Left ventricle myocardium inferior (tissue), 1 donor: Measurements from ENCODE around the gene DHRS1. TPM values are rescaled to one million over a fixed set of nuclear protein-coding genes. Genes with fewer than 3 reads are reported as not detected.

Experiments used
- DNase-seq: peaks from one replicate; pipeline ENCODE4 v3.0.0-alpha.2; 2020
- H3K27ac ChIP-seq: fragments of 200-600 bp; replicated peaks from 2 replicates; pipeline ENCODE4 v1.8.0; 2021
- H3K27me3 ChIP-seq: fragments of 200-600 bp; 2 replicates; pipeline ENCODE4 v1.8.0; 2021; ENCODE audit warnings: low read depth
- H3K36me3 ChIP-seq: fragments of 200-600 bp; 2 replicates; pipeline ENCODE4 v1.8.0; 2021
- H3K4me1 ChIP-seq: fragments of 200-600 bp; 2 replicates; pipeline ENCODE4 v1.8.0; 2021
- H3K4me3 ChIP-seq: fragments of 200-600 bp; 2 replicates; pipeline ENCODE4 v1.8.0; 2021; ENCODE audit warnings: mild to moderate bottlenecking, moderate library complexity
- H3K9me3 ChIP-seq: fragments of 200-600 bp; replicated peaks from 2 replicates; pipeline ENCODE4 v1.8.0; 2021
- intact Hi-C: fragments of 100-400 bp; cut with micrococcal nuclease; formaldehyde crosslinking; loops from one replicate; pipeline ENCODE4 v1.11.0; 2022
- total RNA-seq: library from RNA; stranded (reverse); fragmentation: NEBNext Ultra II Directional; extraction: Animal tissue kit (Norgen Biotek cat#: 25700); gene quantifications from one replicate; pipeline ENCODE4 v1.2.1, GENCODE V29; 2021
- TF ChIP-seq, protein P1 (sequence below): fragments of 200-600 bp; IDR thresholded peaks from 2 replicates; pipeline ENCODE4 v1.8.0; 2021; ENCODE audit warnings: antibody characterized with exemption, mild to moderate bottlenecking, borderline replicate concordance
- donor health status: DM: no; HTN: yes; CAD: no; lungs with severe emphysema.

Gene DHRS1
- total RNA-seq, 1 donor from 2014 or later = 6.9 TPM

DNA sequence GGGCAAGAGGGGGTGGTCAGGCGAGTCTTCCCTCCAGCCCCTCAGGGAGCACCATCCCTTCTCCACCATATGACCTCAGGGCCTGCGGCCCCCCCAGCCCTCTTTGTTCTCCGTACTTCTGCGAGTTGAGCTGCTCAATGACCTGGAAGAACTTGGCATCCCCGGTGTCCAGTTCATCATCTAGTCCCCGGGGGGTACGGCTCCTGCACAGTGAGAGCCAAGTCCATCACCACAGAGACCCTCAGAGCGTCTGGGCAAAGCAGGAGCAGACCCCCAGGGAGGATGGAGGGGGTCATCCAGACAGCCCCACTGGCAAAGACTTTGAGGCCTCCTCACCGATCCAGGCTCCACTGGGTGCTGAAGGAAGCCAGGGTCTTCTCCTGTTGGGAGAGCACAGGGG, 26.4 kb upstream of the DHRS1 start:
- no peaks in the 10 kb centered on the region for H3K9me3 ChIP-seq
- no peak for DNase-seq
- intact Hi-C loops = no loop called here
- no peaks in the 10 kb centered on the region for H3K4me1 ChIP-seq
- no peak overlapping the region for H3K4me3 ChIP-seq
- H3K27me3 ChIP-seq = no peaks in the 10 kb centered on the region
- TF ChIP-seq, protein P1, sequence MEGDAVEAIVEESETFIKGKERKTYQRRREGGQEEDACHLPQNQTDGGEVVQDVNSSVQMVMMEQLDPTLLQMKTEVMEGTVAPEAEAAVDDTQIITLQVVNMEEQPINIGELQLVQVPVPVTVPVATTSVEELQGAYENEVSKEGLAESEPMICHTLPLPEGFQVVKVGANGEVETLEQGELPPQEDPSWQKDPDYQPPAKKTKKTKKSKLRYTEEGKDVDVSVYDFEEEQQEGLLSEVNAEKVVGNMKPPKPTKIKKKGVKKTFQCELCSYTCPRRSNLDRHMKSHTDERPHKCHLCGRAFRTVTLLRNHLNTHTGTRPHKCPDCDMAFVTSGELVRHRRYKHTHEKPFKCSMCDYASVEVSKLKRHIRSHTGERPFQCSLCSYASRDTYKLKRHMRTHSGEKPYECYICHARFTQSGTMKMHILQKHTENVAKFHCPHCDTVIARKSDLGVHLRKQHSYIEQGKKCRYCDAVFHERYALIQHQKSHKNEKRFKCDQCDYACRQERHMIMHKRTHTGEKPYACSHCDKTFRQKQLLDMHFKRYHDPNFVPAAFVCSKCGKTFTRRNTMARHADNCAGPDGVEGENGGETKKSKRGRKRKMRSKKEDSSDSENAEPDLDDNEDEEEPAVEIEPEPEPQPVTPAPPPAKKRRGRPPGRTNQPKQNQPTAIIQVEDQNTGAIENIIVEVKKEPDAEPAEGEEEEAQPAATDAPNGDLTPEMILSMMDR = no peak
- no peak overlapping the region for H3K27ac ChIP-seq
- H3K36me3 ChIP-seq = peaks cover 26% of the 10 kb centered on the region

DNA sequence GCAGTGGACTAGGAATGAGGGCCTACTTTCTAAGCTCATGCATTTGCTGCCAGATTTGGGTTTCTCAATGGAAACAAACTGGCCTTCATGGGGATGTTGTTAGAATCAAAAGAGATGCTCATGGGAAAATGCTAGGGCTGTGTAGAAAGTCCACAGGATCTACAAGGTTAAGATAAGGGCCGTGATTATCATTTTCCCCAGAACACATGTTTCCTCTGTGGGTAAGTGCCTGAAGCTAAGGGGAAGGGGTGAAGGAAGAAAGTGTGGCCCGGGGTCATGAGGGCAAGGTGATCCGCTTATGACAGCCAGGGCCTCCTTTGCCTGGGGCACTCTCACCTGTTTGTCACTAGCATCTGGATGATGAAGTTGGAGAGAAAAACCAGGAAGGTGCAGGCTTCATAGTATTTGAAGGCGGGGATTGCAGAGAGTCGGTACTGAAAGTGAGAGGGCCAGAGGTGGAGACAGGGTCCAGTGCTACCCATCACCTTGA, 25.5 kb upstream of the DHRS1 start:
- peaks cover 3% of the 10 kb centered on the region for H3K27me3 ChIP-seq
- no peak overlapping the region for H3K27ac ChIP-seq
- DNase-seq = no peak
- H3K36me3 ChIP-seq = peaks cover 33% of the 10 kb centered on the region
- TF ChIP-seq, protein P1 = no peak
- no peaks in the 10 kb centered on the region for H3K4me1 ChIP-seq
- intact Hi-C loops = no loop called here
- no peaks in the 10 kb centered on the region for H3K9me3 ChIP-seq
- H3K4me3 ChIP-seq = no peak overlapping the region

DNA sequence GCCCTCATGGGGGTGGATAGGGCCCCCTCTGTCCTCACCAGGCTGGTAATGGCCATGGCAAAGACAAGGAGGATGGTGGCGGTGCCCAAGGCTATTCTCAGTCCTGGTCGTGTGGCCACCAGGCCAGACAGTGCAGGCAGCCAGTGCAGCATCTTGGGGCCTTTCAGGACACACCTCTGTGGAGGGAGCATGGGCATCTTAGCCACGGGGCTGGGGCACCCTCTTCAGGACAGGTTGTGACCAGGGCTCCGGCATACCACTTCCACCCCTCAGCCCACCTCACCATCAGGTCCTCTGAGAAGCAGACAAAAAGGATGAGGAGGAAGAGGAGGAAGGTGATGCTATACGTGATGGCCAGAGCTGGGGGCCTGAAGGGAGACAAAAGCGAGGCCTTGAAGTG, 24.4 kb upstream of the DHRS1 start:
- intact Hi-C loops = no loop called here
- Histone ChIP-seq H3K27me3 (peaks cover 12% of the 10 kb centered on the region), H3K27ac (no peak overlapping the region), H3K9me3 (no peaks in the 10 kb centered on the region), H3K36me3 (peaks cover 38% of the 10 kb centered on the region), H3K4me1 (no peaks in the 10 kb centered on the region), H3K4me3 (no peak overlapping the region)
- TF ChIP-seq, protein P1 = no peak
- no peak for DNase-seq

DNA sequence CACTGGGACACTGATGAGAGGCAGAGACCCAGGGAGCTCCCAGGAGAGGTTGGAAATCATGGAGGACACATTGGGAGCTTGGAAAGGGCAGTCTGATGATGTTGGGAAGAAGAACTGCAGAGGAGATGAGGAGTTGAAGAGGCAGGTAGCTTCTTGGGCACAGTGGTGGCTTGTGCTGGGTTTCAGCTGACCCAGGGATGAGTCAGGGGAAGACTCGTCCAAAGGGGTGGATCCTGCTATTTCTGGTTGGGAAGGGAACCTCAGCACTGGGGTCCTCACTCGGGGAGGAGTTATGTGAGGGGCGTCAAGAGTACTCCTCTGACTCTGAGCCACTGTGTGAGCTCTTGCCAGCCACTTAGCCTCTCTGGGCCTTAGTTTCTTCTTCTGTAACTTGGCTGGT, 23.8 kb upstream of the DHRS1 start:
- no peak overlapping the region for H3K4me3 ChIP-seq
- no peak for DNase-seq
- no peak overlapping the region for H3K27ac ChIP-seq
- peaks cover 19% of the 10 kb centered on the region for H3K27me3 ChIP-seq
- H3K4me1 ChIP-seq = no peaks in the 10 kb centered on the region
- intact Hi-C loops = no loop called here
- no peaks in the 10 kb centered on the region for H3K9me3 ChIP-seq
- TF ChIP-seq, protein P1 = no peak
- peaks cover 38% of the 10 kb centered on the region for H3K36me3 ChIP-seq

GRCh38 chr14:24322672-24323071, 23.1 kb upstream of the DHRS1 start:
- DNase-seq = no peak
- Histone ChIP-seq H3K27ac (no peak overlapping the region), H3K4me1 (no peaks in the 10 kb centered on the region), H3K36me3 (peaks cover 38% of the 10 kb centered on the region), H3K9me3 (no peaks in the 10 kb centered on the region), H3K4me3 (no peak overlapping the region), H3K27me3 (peaks cover 26% of the 10 kb centered on the region)
- TF ChIP-seq, protein P1 = no peak
- intact Hi-C loops = no loop called here
